SK-N-SH (cell line): ENCODE results near the gene ATP2A1. TPM values are rescaled to one million over a fixed set of nuclear protein-coding genes. Genes with fewer than 3 reads are reported as not detected.
A peak's percentile ranks its signal among the peaks of the same experiment; 100 is the strongest.

Experiments
- CTCF ChIA-PET: fragments of 300-600, 350-600 bp; formaldehyde crosslinking; extraction: SDS; loops from one replicate; lab custom pipeline; 2021; lab: Yijun Ruan, JAX
- POLR2A ChIA-PET: fragments of 350-600 bp; sonication (Branson Sonifier 250); formaldehyde crosslinking; extraction: SDS; loops from one replicate; lab custom pipeline; 2020; ENCODE audit warnings: antibody characterized with exemption, inconsistent platforms; lab: Yijun Ruan, JAX
- DNase-seq: peaks from one replicate; pipeline ENCODE4 v3.0.0; 2012
- H2AFZ ChIP-seq: fragments of 200-600 bp; sonication (generic); 2 replicates; pipeline ENCODE4 v1.8.1; 2016; ENCODE audit warnings: antibody characterized with exemption, mild to moderate bottlenecking, low read depth
- H3F3A ChIP-seq: fragments of 200-600 bp; sonication (generic); replicated peaks from 2 replicates; pipeline ENCODE3; 2016; ENCODE audit warnings: antibody characterized with exemption, mild to moderate bottlenecking; ENCODE audit not compliant: insufficient read depth
- H3K27ac ChIP-seq, 2 experiments: fragments of 200-500 bp in 1 of 2; fragments of 200-600 bp in 1 of 2; sonication (Bioruptor generic) in 1 of 2; sonication (generic), shearing (Covaris generic) in 1 of 2; 2 replicates each; pipeline versions ENCODE4 v1.5.1 to v1.6.1; 2014 to 2016; ENCODE audit warnings: low read depth in 2 of 2, inconsistent platforms in 1 of 2, low read length in 1 of 2, mild to moderate bottlenecking in 1 of 2, mixed read lengths in 1 of 2
- H3K27me3 ChIP-seq: fragments of 200-600 bp; sonication (generic), shearing (Covaris generic); 2 replicates; pipeline ENCODE4 v1.6.1; 2016; ENCODE audit warnings: mixed run types; ENCODE audit not compliant: insufficient read depth
- H3K36me3 ChIP-seq, 2 experiments: fragments of 200-500 bp in 1 of 2; fragments of 200-600 bp in 1 of 2; sonication (Bioruptor generic) in 1 of 2; sonication (generic) in 1 of 2; replicated peaks in 1 of 2; 2 replicates each; pipeline versions ENCODE3 to v1.5.1; 2014 to 2016; ENCODE audit warnings: low read length in 1 of 2, mild to moderate bottlenecking in 1 of 2; ENCODE audit not compliant: insufficient read depth in 2 of 2, control insufficient read depth in 1 of 2
- H3K4me1 ChIP-seq, 2 experiments: fragments of 200-500 bp in 1 of 2; fragments of 200-600 bp in 1 of 2; sonication (Bioruptor generic) in 1 of 2; sonication (generic), shearing (Covaris generic) in 1 of 2; 2 replicates each; pipeline versions ENCODE4 v1.5.1 to v1.6.1; 2014 to 2016; ENCODE audit warnings: low read depth in 1 of 2, low read length in 1 of 2, mixed run types in 1 of 2; ENCODE audit not compliant: insufficient read depth in 2 of 2, control insufficient read depth in 1 of 2
- H3K4me2 ChIP-seq: fragments of 200-600 bp; sonication (generic), shearing (Covaris generic); 2 replicates; pipeline ENCODE4 v1.6.1; 2017; ENCODE audit warnings: mixed run types
- H3K4me3 ChIP-seq, 2 experiments: fragments of 200-500 bp in 1 of 2; fragments of 200-600 bp in 1 of 2; sonication (Bioruptor generic) in 1 of 2; sonication (generic), shearing (Covaris generic) in 1 of 2; 2 replicates each; pipeline versions ENCODE4 v1.5.1 to v1.8.1; 2014 to 2016; ENCODE audit warnings: low read depth in 2 of 2, inconsistent platforms in 1 of 2, low read length in 1 of 2, mild to moderate bottlenecking in 1 of 2, mixed read lengths in 1 of 2, moderate library complexity in 1 of 2
- H3K79me2 ChIP-seq: fragments of 200-600 bp; sonication (generic); 2 replicates; pipeline ENCODE4 v1.8.1; 2017; ENCODE audit warnings: mild to moderate bottlenecking; ENCODE audit not compliant: insufficient read depth
- H3K9ac ChIP-seq: fragments of 200-600 bp; sonication (generic); 2 replicates; pipeline ENCODE4 v1.6.1; 2017; ENCODE audit warnings: mixed run types
- H3K9me2 ChIP-seq: fragments of 200-600 bp; sonication (generic); 2 replicates; pipeline ENCODE4 v1.6.1; 2017; ENCODE audit warnings: mixed run types
- H3K9me3 ChIP-seq: fragments of 200-600 bp; sonication (generic); 2 replicates; pipeline ENCODE4 v1.6.1; 2017; ENCODE audit warnings: mixed run types, mild to moderate bottlenecking, moderate library complexity
- H4K20me1 ChIP-seq: fragments of 200-600 bp; sonication (generic); 2 replicates; pipeline ENCODE4 v1.6.1; 2017; ENCODE audit warnings: mild to moderate bottlenecking, mixed run types; ENCODE audit not compliant: insufficient read depth
- ELF1 ChIP-seq: IDR thresholded peaks from 2 replicates; pipeline ENCODE4 v1.4.0; 2012
- FOXM1 ChIP-seq: IDR thresholded peaks from 2 replicates; pipeline ENCODE4 v1.4.0; 2012; ENCODE audit warnings: low read depth, mild to moderate bottlenecking
- GATA2 ChIP-seq: sonication (generic); formaldehyde crosslinking; IDR thresholded peaks from 2 replicates; pipeline ENCODE4 v1.5.0; 2020; ENCODE audit warnings: mild to moderate bottlenecking, missing genetic modification reagents
- MEF2A ChIP-seq: IDR thresholded peaks from 2 replicates; pipeline ENCODE4 v1.4.0; 2012; ENCODE audit warnings: low read depth, borderline replicate concordance
- MXI1 ChIP-seq: IDR thresholded peaks from 2 replicates; pipeline ENCODE4 v1.6.1; 2012; ENCODE audit warnings: mild to moderate bottlenecking, low read depth, low read length, improper control_type of control experiment
- NRF1 ChIP-seq: IDR thresholded peaks from 2 replicates; pipeline ENCODE4 v1.6.1; 2012; ENCODE audit warnings: low read depth, mild to moderate bottlenecking, low read length
- RFX5 ChIP-seq: IDR thresholded peaks from 2 replicates; pipeline ENCODE4 v1.6.1; 2012; ENCODE audit warnings: mild to moderate bottlenecking, improper control_type of control experiment, low read length
- RXRA ChIP-seq: IDR thresholded peaks from 2 replicates; pipeline ENCODE4 v1.4.0; 2012; ENCODE audit warnings: low read depth, mild to moderate bottlenecking, borderline replicate concordance
- SMC3 ChIP-seq: IDR thresholded peaks from 2 replicates; pipeline ENCODE4 v1.6.1; 2012; ENCODE audit warnings: low read depth, low read length, improper control_type of control experiment
- TCF12 ChIP-seq: IDR thresholded peaks from 2 replicates; pipeline ENCODE4 v1.4.0; 2012
- YY1 ChIP-seq: IDR thresholded peaks from 2 replicates; pipeline ENCODE4 v1.4.0; 2012; ENCODE audit warnings: low read depth, mild to moderate bottlenecking
- WGBS: methylation state at CpG from one replicate; pipeline ENCODE4 v1.1.6; 2017; ENCODE audit warnings: low lambda C conversion rate; 5-methylcytosine and 5-hydroxymethylcytosine counted together
- polyA plus RNA-seq, 3 experiments: library from polyadenylated mRNA; depleted of rRNA; stranded (reverse); fragments of >200 nt; gene quantifications; 2 replicates each; pipeline ENCODE4 v1.2.3, GENCODE V29; 2012
- small RNA-seq, 7 experiments: library from RNA; depleted of rRNA; stranded (forward); fragments of <200 nt; gene quantifications; one replicate each; pipeline ENCODE3, GENCODE V24; 2012
- TF ChIP-seq, protein P1 (sequence below): fragments of 150-350 bp; IDR thresholded peaks from 2 replicates; pipeline ENCODE4 v1.6.1; 2016; ENCODE audit warnings: mild to moderate bottlenecking, low read depth, low read length
- TF ChIP-seq, protein P2 (sequence below): IDR thresholded peaks from 2 replicates; pipeline ENCODE4 v1.6.1; 2012; ENCODE audit warnings: mild to moderate bottlenecking, low read depth, low read length, moderate library complexity
- TF ChIP-seq, protein P3 (sequence below): IDR thresholded peaks from 2 replicates; pipeline ENCODE4 v1.4.0; 2012; ENCODE audit warnings: low read depth, borderline replicate concordance

ATP2A1 gene
- polyA plus RNA-seq, 1 of the 3 experiments (the other 2 are of a cell fraction), result 3.0 TPM

DNA sequence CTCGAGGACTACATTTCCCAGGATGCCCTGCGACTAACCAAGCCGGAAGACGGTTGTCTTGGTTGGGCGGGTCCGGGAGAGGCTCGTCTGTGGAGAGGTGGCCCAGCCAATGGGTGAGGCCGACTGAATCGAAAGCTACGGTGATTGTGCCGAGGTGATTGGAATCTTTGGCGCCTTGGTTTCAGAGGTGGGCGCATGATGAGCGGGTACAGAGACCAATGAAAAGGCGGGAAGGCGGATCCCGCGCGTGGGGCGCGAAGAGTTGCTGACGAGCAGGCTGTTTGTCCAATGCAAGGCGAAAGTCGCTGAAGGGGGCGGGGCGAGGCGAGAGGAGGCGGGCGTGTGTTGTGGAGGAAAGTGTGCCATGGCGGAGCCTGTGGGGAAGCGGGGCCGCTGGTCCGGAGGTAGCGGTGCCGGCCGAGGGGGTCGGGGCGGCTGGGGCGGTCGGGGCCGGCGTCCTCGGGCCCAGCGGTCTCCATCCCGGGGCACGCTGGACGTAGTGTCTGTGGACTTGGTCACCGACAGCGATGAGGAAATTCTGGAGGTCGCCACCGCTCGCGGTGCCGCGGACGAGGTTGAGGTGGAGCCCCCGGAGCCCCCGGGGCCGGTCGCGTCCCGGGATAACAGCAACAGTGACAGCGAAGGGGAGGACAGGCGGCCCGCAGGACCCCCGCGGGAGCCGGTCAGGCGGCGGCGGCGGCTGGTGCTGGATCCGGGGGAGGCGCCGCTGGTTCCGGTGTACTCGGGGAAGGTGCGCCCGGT lies 72.5 kb downstream of the ATP2A1 start, which contains the start of gene NFATC2IP (continued):
- TF ChIP-seq, protein P1, sequence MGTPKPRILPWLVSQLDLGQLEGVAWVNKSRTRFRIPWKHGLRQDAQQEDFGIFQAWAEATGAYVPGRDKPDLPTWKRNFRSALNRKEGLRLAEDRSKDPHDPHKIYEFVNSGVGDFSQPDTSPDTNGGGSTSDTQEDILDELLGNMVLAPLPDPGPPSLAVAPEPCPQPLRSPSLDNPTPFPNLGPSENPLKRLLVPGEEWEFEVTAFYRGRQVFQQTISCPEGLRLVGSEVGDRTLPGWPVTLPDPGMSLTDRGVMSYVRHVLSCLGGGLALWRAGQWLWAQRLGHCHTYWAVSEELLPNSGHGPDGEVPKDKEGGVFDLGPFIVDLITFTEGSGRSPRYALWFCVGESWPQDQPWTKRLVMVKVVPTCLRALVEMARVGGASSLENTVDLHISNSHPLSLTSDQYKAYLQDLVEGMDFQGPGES, result peak; percentile 89
- TF ChIP-seq YY1, result peak; percentile 85
- no peak for TF ChIP-seq NRF1

DNA sequence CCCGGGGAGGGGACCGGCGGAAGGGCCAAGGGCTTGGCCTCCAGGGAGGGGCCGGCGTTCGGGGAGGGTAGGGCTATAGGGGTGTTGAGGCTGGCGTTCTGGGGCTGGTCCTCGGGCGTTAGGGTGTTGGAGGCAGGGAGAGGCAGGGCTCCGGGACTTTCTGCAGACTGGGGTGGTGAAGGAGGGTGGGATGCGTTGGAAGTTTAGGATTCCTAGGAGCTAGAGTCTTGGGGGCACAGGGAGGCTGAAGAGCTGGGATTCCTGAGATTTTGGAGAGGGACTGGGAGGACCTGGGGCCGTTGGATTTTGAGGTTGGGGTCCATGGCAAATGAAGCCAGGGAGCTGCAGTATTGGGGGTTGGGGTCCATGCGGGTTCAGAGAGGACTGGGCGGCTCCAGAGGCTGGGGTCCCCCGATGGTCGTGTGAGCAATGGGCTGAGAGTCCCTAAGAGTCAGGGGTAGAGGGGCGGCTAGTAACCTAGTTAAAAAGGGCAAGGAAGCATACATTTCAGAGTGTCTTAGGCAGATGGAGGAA lies 73.2 kb downstream of the ATP2A1 start:
- Histone ChIP-seq H3K9me2 (no peaks in the 10 kb centered on the region), H3K9ac (peak overlapping the region; percentile 86), H3K27me3 (no peaks in the 10 kb centered on the region), H3F3A (peaks cover 3% of the 10 kb centered on the region), H3K36me3 (peaks cover 23 to 31% of the 10 kb centered on the region in 2 experiments), H3K4me2 (peak overlapping the region; percentile 92), H4K20me1 (no peaks in the 10 kb centered on the region), H3K4me1 (peaks cover 5 to 7% of the 10 kb centered on the region in 2 experiments; a peak in 1 of 4 replicates), H3K9me3 (no peaks in the 10 kb centered on the region), H3K27ac (peak overlapping the region; percentile 45 to 58; a peak in 2 of 4 replicates), H2AFZ (peak overlapping the region; percentile 81; the same call in 1 of the 2 replicates), H3K4me3 (peak overlapping the region; percentile 68 to 93), H3K79me2 (peaks cover 31% of the 10 kb centered on the region)
- 2% methylated on average over 11 of the region's 17 CpGs for WGBS
- CTCF ChIA-PET, result interaction anchor here (0.6 to 1.7 kb wide), 3 partner anchors 23 to 963 kb away, joined by 3 to 8 read pairs (median 7); partner anchors contain the start of gene SPNS1
- no peak for DNase-seq
- no peak for TF ChIP-seq GATA2 (CRISPR knock-in tag)
- no peak for TF ChIP-seq RFX5
- no peak for TF ChIP-seq RXRA
- TF ChIP-seq YY1, result no peak
- TF ChIP-seq ELF1, result no peak
- TF ChIP-seq TCF12, result no peak
- TF ChIP-seq, protein P2, sequence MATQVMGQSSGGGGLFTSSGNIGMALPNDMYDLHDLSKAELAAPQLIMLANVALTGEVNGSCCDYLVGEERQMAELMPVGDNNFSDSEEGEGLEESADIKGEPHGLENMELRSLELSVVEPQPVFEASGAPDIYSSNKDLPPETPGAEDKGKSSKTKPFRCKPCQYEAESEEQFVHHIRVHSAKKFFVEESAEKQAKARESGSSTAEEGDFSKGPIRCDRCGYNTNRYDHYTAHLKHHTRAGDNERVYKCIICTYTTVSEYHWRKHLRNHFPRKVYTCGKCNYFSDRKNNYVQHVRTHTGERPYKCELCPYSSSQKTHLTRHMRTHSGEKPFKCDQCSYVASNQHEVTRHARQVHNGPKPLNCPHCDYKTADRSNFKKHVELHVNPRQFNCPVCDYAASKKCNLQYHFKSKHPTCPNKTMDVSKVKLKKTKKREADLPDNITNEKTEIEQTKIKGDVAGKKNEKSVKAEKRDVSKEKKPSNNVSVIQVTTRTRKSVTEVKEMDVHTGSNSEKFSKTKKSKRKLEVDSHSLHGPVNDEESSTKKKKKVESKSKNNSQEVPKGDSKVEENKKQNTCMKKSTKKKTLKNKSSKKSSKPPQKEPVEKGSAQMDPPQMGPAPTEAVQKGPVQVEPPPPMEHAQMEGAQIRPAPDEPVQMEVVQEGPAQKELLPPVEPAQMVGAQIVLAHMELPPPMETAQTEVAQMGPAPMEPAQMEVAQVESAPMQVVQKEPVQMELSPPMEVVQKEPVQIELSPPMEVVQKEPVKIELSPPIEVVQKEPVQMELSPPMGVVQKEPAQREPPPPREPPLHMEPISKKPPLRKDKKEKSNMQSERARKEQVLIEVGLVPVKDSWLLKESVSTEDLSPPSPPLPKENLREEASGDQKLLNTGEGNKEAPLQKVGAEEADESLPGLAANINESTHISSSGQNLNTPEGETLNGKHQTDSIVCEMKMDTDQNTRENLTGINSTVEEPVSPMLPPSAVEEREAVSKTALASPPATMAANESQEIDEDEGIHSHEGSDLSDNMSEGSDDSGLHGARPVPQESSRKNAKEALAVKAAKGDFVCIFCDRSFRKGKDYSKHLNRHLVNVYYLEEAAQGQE, result no peak
- TF ChIP-seq, protein P3, sequence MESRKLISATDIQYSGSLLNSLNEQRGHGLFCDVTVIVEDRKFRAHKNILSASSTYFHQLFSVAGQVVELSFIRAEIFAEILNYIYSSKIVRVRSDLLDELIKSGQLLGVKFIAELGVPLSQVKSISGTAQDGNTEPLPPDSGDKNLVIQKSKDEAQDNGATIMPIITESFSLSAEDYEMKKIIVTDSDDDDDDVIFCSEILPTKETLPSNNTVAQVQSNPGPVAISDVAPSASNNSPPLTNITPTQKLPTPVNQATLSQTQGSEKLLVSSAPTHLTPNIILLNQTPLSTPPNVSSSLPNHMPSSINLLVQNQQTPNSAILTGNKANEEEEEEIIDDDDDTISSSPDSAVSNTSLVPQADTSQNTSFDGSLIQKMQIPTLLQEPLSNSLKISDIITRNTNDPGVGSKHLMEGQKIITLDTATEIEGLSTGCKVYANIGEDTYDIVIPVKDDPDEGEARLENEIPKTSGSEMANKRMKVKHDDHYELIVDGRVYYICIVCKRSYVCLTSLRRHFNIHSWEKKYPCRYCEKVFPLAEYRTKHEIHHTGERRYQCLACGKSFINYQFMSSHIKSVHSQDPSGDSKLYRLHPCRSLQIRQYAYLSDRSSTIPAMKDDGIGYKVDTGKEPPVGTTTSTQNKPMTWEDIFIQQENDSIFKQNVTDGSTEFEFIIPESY, result no peak
- TF ChIP-seq SMC3, result no peak
- TF ChIP-seq MXI1, result no peak
- TF ChIP-seq MEF2A, result no peak
- no peak for TF ChIP-seq FOXM1
- POLR2A ChIA-PET, result interaction anchor here (1.0 to 2.0 kb wide), 2 partner anchors 22 to 106 kb away, joined by 3 to 10 read pairs; no protein-coding TSS in a partner anchor

Small RNA genes lying within 50 kb of the gene (small RNA-seq; reads per million reads assigned to genes)
- gene RF00416, result 0 reads per million in 7 experiments

Other genes starting within 250 kb of the ATP2A1 start
- 0.24 TPM in 1 of 2 replicates, not detected in the other for gene NPIPB8, start 240.4 kb upstream of the ATP2A1 start, polyA plus RNA-seq (2012; rRNA removed)
- gene EIF3C, start 167.0 kb upstream of the ATP2A1 start, polyA plus RNA-seq (2012; rRNA removed), result 399 and 488 TPM in 2 replicates
- gene NPIPB9, start 126.7 kb upstream of the ATP2A1 start, polyA plus RNA-seq (2012; rRNA removed), result 0.74 and 0.84 TPM in 2 replicates
- gene ATXN2L, start 55.5 kb upstream of the ATP2A1 start, polyA plus RNA-seq (2012; rRNA removed), result 21.5 and 39.2 TPM in 2 replicates
- 300 and 358 TPM in 2 replicates for gene TUFM, start 32.1 kb upstream of the ATP2A1 start, polyA plus RNA-seq (2012; rRNA removed)
- gene SH2B1, start 14.6 kb upstream of the ATP2A1 start, polyA plus RNA-seq (2012; rRNA removed), result 59.8 and 71.1 TPM in 2 replicates
- gene RABEP2, start 46.8 kb downstream of the ATP2A1 start, polyA plus RNA-seq (2012; rRNA removed), result 35.6 and 46.1 TPM in 2 replicates
- not detected in 2 replicates for gene CD19, start 53.5 kb downstream of the ATP2A1 start, polyA plus RNA-seq (2012; rRNA removed)
- 41.9 and 56.1 TPM in 2 replicates for gene NFATC2IP, start 72.4 kb downstream of the ATP2A1 start, polyA plus RNA-seq (2012; rRNA removed)
- 24.8 and 41.1 TPM in 2 replicates for gene SPNS1, start 96.3 kb downstream of the ATP2A1 start, polyA plus RNA-seq (2012; rRNA removed)
- 8.0 and 8.6 TPM in 2 replicates for gene LAT, start 106.6 kb downstream of the ATP2A1 start, polyA plus RNA-seq (2012; rRNA removed)